ENCODE data around the gene GGACT.

Gene GGACT

GRCh38 chr13:100513987-100514670 lies 74.5 kb downstream of the GGACT start:
- DNase-seq (ENCODE audit: low read depth, low spot score): no peak

- no peak for DNase-seq (ENCODE audit: low read depth, low spot score)
These were observed 75.4 kb downstream of the GGACT start for GRCh38 chr13:100513171-100513570.

- DNase-seq (ENCODE audit: low read depth, low spot score): no peak
These were observed 76.2 kb downstream of the GGACT start for GRCh38 chr13:100512422-100512821.

- no peak for DNase-seq (ENCODE audit: low read depth, low spot score)
These were observed 77.1 kb downstream of the GGACT start for GRCh38 chr13:100511466-100511865.

GRCh38 chr13:100510208-100510957 lies 78.2 kb downstream of the GGACT start:
- DNase-seq (ENCODE audit: low read depth, low spot score): no peak

GRCh38 chr13:100508996-100509395 lies 79.6 kb downstream of the GGACT start:
- DNase-seq (ENCODE audit: low read depth, low spot score): no peak

GRCh38 chr13:100508455-100508854 lies 80.1 kb downstream of the GGACT start:
- no peak for DNase-seq (ENCODE audit: low read depth, low spot score)

- no peak for DNase-seq (ENCODE audit: low read depth, low spot score)
These were observed 81.8 kb downstream of the GGACT start for GRCh38 chr13:100506600-100507422.

- no peak for DNase-seq (ENCODE audit: low read depth, low spot score)
These were observed 82.4 kb downstream of the GGACT start for GRCh38 chr13:100506154-100506553.

- no peak for DNase-seq (ENCODE audit: low read depth, low spot score)
These were observed 85.0 kb downstream of the GGACT start for GRCh38 chr13:100503622-100504021.

GRCh38 chr13:100502446-100502845 lies 86.1 kb downstream of the GGACT start:
- no peak for DNase-seq (ENCODE audit: low read depth, low spot score)

- DNase-seq (ENCODE audit: low read depth, low spot score): no peak
These were observed 91.2 kb downstream of the GGACT start for GRCh38 chr13:100497389-100497788.

GRCh38 chr13:100495455-100495854 lies 93.1 kb downstream of the GGACT start:
- DNase-seq (ENCODE audit: low read depth, low spot score): no peak

GRCh38 chr13:100493418-100493817 lies 95.2 kb downstream of the GGACT start:
- no peak for DNase-seq (ENCODE audit: low read depth, low spot score)

- DNase-seq (ENCODE audit: low read depth, low spot score): no peak
These were observed 97.3 kb downstream of the GGACT start for GRCh38 chr13:100491164-100491842.

GRCh38 chr13:100490692-100491091 lies 97.9 kb downstream of the GGACT start:
- DNase-seq (ENCODE audit: low read depth, low spot score): no peak

GRCh38 chr13:100485265-100485664 lies 103.3 kb downstream of the GGACT start:
- DNase-seq (ENCODE audit: low read depth, low spot score): no peak

- DNase-seq (ENCODE audit: low read depth, low spot score): no peak
These were observed 103.9 kb downstream of the GGACT start for GRCh38 chr13:100484702-100485101.

- no peak for DNase-seq (ENCODE audit: low read depth, low spot score)
These were observed 104.7 kb downstream of the GGACT start for GRCh38 chr13:100483841-100484381.

- no peak for DNase-seq (ENCODE audit: low read depth, low spot score)
These were observed 105.5 kb downstream of the GGACT start for GRCh38 chr13:100483139-100483538.

GRCh38 chr13:100480676-100481075 lies 107.9 kb downstream of the GGACT start:
- DNase-seq (ENCODE audit: low read depth, low spot score): no peak
